BLaER1 treated with 17β-estradiol and CSF1 and Interleukin-3, amounts not matched to agents 10 nM and 100 nM (cell line): ENCODE measurements around the gene MAGEA11.
"Not testable (repeated sequence)": the region's sequence is repeated elsewhere in the genome, so short reads cannot be mapped to it uniquely, and the experiment has no call there.

Source experiments
- H3K27ac ChIP-seq, 11 experiments: shearing (Covaris generic); formaldehyde crosslinking; 2 replicates each; pipeline ENCODE4 v1.8.1; 2022
- H3K27me3 ChIP-seq, 11 experiments: shearing (Covaris generic); formaldehyde crosslinking; 2 replicates each; pipeline ENCODE4 v1.8.1; 2022
- H3K36me3 ChIP-seq, 11 experiments: shearing (Covaris generic); formaldehyde crosslinking; 2 replicates each; pipeline ENCODE4 v1.8.1; 2022
- H3K4me1 ChIP-seq, 10 experiments: shearing (Covaris generic); formaldehyde crosslinking; 2 replicates each; pipeline ENCODE4 v1.8.1; 2022
- H3K4me2 ChIP-seq, 11 experiments: shearing (Covaris generic); formaldehyde crosslinking; 2 replicates each; pipeline ENCODE4 v1.8.1; 2022
- H3K4me3 ChIP-seq, 10 experiments: shearing (Covaris generic); formaldehyde crosslinking; 2 replicates each; pipeline ENCODE4 v1.8.1; 2022
- H3K9ac ChIP-seq, 11 experiments: shearing (Covaris generic); formaldehyde crosslinking; 2 replicates each; pipeline ENCODE4 v1.8.1; 2022
- H3K9me3 ChIP-seq, 11 experiments: shearing (Covaris generic); formaldehyde crosslinking; replicated peaks in 1 of 11; 2 replicates each; pipeline ENCODE4 v1.8.1; 2022
- H4K20me1 ChIP-seq, 11 experiments: shearing (Covaris generic); formaldehyde crosslinking; 2 replicates each; pipeline ENCODE4 v1.8.1; 2022
- Cebpa-rat ChIP-seq, 11 experiments: shearing (Covaris generic); IDR thresholded peaks; 2 replicates each; pipeline ENCODE4 v1.8.1; 2022

The MAGEA11 gene

DNA sequence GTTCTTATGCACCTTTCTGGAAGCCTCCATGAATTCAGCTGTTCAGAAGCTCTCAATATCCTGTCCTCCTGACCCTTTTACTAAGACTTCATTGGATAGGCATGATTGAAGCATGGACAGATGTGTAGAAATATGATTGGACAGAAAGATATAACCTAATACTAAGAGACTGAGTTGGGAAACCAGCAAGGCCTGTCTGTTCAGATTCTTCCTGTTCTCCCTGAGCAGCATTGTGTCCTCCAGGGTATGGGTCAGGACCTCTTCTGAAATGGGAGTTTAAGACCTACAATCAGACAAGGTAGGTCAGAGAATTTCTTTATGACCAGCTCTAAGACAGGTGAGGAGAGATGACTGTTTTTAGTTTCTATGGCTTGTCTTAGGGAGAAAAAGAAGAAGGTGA is 23.9 kb upstream of the MAGEA11 start:
- Histone ChIP-seq H3K9ac (no peak overlapping the region), H3K4me1 (no peaks in the 10 kb centered on the region), H3K27ac (no peak overlapping the region), H3K36me3 (0 out of 22 replicates have a peak, but pooled peaks cover 0 to 4% (median 0%) of the 10 kb centered on the region in 11 experiments), H4K20me1 (no peaks in the 10 kb centered on the region), H3K27me3 (no peaks in the 10 kb centered on the region), H3K9me3 (peaks cover 12 to 21% (median 15%) of the 10 kb centered on the region in 11 experiments), H3K4me2 (no peak overlapping the region), H3K4me3 (no peak overlapping the region)
- TF ChIP-seq Cebpa-rat (IDR thresholded peaks at IDR 0.05), result no peak

- Histone ChIP-seq H3K9me3 (peaks cover 15 to 27% (median 21%) of the 10 kb centered on the region in 11 experiments), H4K20me1 (no peaks in the 10 kb centered on the region), H3K36me3 (0 out of 22 replicates have a peak, but pooled peaks cover 0 to 4% (median 0%) of the 10 kb centered on the region in 11 experiments), H3K27ac (no peak overlapping the region), H3K4me3 (no peak overlapping the region), H3K4me2 (no peak overlapping the region), H3K9ac (no peak overlapping the region), H3K4me1 (no peaks in the 10 kb centered on the region), H3K27me3 (no peaks in the 10 kb centered on the region)
- no peak for TF ChIP-seq Cebpa-rat (IDR thresholded peaks at IDR 0.05)
Measured at GRCh38 chrX:149688552-149688951, 23.3 kb upstream of the MAGEA11 start.

DNA sequence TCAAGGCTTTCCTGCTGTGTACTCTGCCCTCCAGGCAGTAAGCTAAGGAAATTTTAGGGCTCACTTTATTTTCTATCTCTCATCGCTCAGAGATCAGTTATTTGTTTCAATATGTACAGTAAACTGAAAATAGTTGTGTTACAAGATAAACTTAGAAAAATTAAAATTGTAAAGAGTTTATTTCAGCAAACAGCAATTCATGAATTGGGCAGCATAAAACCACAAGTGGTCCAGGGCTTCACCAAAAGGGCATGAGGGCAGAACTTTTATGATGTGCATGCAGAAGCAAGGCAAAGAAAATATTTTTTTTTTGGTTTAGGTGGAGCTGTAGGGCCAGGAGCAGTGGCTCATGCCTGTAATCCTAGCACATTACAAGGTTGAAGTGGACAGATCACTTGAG is 20.1 kb upstream of the MAGEA11 start:
- Histone ChIP-seq H4K20me1 (no peaks in the 10 kb centered on the region), H3K27ac (no peak overlapping the region), H3K36me3 (0 out of 22 replicates have a peak, but pooled peaks cover 0 to 4% (median 0%) of the 10 kb centered on the region in 11 experiments), H3K9me3 (peaks cover 15 to 24% (median 21%) of the 10 kb centered on the region in 11 experiments), H3K4me1 (no peaks in the 10 kb centered on the region), H3K4me3 (no peak overlapping the region), H3K4me2 (no peak overlapping the region), H3K9ac (no peak overlapping the region), H3K27me3 (no peaks in the 10 kb centered on the region)
- no peak for TF ChIP-seq Cebpa-rat (IDR thresholded peaks at IDR 0.05)

GRCh38 chrX:149692686-149693272 is 19.1 kb upstream of the MAGEA11 start:
- H3K27ac ChIP-seq, H4K20me1 ChIP-seq, H3K36me3 ChIP-seq, H3K4me1 ChIP-seq, H3K27me3 ChIP-seq, H3K9ac ChIP-seq, H3K4me3 ChIP-seq, H3K4me2 ChIP-seq: not testable (repeated sequence)
- peaks cover 15 to 28% (median 21%) of the 10 kb centered on the region in 11 experiments for H3K9me3 ChIP-seq

DNA sequence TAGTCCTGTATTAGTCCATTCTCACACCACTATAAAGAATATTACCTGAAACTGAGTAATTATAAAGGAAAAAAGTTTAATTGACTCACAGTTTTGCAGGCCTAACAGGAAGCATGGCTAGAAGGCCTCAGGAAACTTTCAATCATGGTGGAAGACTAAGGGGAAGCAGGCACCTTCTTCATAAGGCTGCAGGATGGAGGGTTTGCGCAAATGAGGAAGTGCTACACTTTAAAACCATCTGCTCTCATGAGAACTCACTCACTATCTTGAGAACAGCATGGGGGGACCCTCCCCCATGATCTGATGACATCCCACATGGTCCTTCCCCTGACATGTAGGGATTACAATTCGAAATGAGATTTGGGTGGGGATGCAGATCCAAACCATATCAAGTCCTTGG is 12.1 kb upstream of the MAGEA11 start:
- no peak overlapping the region for H3K4me3 ChIP-seq
- no peaks in the 10 kb centered on the region for H3K36me3 ChIP-seq
- no peak overlapping the region for H3K4me2 ChIP-seq
- H4K20me1 ChIP-seq, result no peaks in the 10 kb centered on the region
- no peaks in the 10 kb centered on the region for H3K4me1 ChIP-seq
- H3K27ac ChIP-seq, result no peak overlapping the region
- no peak overlapping the region for H3K9ac ChIP-seq
- H3K9me3 ChIP-seq, result peaks cover 0 to 11% (median 4%) of the 10 kb centered on the region in 11 experiments; a peak in 12 of 22 replicates
- no peaks in the 10 kb centered on the region for H3K27me3 ChIP-seq
- no peak for TF ChIP-seq Cebpa-rat (IDR thresholded peaks at IDR 0.05)

DNA sequence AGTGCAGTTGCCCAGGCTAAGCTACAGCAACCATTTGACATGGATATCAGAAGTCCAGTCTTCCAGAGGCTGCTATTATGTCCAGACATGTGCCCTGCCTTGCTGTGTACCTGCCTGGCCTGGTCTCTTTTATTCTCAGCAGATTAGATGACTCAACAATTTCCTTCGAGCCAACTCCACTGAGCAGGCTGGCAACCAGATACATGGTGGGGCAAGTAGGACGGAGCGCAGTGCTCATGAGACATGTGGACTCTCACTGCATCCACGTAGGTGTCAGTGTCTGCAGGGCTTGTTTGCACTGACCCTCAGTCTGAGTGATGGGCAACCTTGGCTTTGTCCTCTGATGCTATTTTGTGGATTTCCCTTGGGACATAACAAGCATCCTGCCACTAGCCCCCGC is 7.2 kb upstream of the MAGEA11 start:
- H3K9me3 ChIP-seq, result peaks cover 0 to 7% (median 4%) of the 10 kb centered on the region in 11 experiments; a peak in 12 of 22 replicates
- no peak overlapping the region for H3K4me3 ChIP-seq
- H3K27ac ChIP-seq, result no peak overlapping the region
- no peaks in the 10 kb centered on the region for H3K36me3 ChIP-seq
- H4K20me1 ChIP-seq, result no peaks in the 10 kb centered on the region
- H3K9ac ChIP-seq, result no peak overlapping the region
- no peak overlapping the region for H3K4me2 ChIP-seq
- no peaks in the 10 kb centered on the region for H3K4me1 ChIP-seq
- no peaks in the 10 kb centered on the region; a peak in 1 of 22 replicates for H3K27me3 ChIP-seq
- TF ChIP-seq Cebpa-rat (IDR thresholded peaks at IDR 0.05), result no peak

DNA sequence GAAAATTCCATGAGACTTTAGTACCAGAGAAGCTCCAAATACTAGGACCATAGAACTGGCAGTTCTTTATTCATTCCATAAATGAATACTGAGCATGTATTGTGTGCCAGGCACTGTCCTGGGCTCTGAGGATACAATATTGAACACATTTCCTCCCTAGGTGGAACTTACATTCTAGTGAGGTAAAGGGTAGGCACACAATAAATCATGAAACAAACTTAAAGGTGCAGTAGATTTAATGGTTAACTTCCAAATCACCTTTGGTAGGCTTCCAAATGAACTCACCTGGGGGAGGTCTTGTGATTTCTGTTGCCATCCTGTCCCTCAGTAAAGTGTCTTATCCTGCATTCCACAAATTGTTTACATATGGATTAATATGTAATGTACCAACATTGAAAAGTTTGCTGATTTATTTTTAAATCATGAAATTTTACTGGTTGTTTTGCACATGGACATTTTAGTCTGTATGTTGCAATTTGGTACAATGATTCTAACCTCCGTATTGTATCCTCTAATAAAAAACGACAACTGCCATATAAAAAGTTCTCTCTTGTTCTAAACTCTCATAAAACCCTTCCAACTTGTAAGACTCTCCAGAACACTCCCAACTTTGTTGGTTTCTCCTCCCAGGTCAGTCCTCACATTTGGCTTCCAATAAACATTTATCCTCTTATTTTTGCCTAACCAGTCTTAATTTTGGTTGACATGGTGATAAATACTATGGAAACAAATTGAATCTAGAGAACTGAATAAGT is 4.5 kb upstream of the MAGEA11 start:
- no peak overlapping the region for H3K9ac ChIP-seq
- H3K27me3 ChIP-seq, result no peaks in the 10 kb centered on the region; a peak in 1 of 22 replicates
- H3K4me3 ChIP-seq, result no peak overlapping the region
- no peaks in the 10 kb centered on the region for H3K36me3 ChIP-seq
- TF ChIP-seq Cebpa-rat (IDR thresholded peaks at IDR 0.05), result no peak
- no peak overlapping the region for H3K27ac ChIP-seq
- H3K4me1 ChIP-seq, result no peaks in the 10 kb centered on the region
- H3K9me3 ChIP-seq, result 0 out of 22 replicates have a peak, but pooled peaks cover 0 to under 1% (median 0%) of the 10 kb centered on the region in 11 experiments
- no peaks in the 10 kb centered on the region for H4K20me1 ChIP-seq
- no peak overlapping the region for H3K4me2 ChIP-seq

DNA sequence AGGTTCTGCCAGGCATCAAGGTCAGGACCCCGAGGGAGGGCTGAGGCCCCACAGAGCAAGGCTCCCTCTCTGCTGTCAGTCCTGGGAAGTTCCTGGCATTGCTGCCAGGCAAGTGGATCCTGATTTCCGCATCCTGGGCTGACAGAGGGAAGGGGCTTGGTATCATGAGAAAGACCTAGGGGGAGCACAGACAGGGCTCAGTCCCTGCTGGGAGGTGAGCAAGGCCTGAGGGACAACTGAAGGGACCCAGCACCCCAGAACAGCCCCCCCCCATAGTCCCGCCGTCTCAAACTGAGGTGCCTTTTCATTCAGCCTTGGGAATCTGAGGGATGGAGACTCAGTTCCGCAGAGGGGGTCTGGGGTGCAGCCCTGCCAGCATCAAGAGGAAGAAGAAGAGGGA is 971 bp downstream of the MAGEA11 start:
- TF ChIP-seq Cebpa-rat (IDR thresholded peaks at IDR 0.05), result no peak
- H4K20me1 ChIP-seq, result no peaks in the 10 kb centered on the region
- no peak overlapping the region for H3K9ac ChIP-seq
- no peaks in the 10 kb centered on the region for H3K9me3 ChIP-seq
- no peaks in the 10 kb centered on the region for H3K36me3 ChIP-seq
- no peak overlapping the region for H3K4me3 ChIP-seq
- H3K27me3 ChIP-seq, result no peaks in the 10 kb centered on the region
- no peak overlapping the region for H3K4me2 ChIP-seq
- no peak overlapping the region for H3K27ac ChIP-seq
- no peaks in the 10 kb centered on the region for H3K4me1 ChIP-seq

DNA sequence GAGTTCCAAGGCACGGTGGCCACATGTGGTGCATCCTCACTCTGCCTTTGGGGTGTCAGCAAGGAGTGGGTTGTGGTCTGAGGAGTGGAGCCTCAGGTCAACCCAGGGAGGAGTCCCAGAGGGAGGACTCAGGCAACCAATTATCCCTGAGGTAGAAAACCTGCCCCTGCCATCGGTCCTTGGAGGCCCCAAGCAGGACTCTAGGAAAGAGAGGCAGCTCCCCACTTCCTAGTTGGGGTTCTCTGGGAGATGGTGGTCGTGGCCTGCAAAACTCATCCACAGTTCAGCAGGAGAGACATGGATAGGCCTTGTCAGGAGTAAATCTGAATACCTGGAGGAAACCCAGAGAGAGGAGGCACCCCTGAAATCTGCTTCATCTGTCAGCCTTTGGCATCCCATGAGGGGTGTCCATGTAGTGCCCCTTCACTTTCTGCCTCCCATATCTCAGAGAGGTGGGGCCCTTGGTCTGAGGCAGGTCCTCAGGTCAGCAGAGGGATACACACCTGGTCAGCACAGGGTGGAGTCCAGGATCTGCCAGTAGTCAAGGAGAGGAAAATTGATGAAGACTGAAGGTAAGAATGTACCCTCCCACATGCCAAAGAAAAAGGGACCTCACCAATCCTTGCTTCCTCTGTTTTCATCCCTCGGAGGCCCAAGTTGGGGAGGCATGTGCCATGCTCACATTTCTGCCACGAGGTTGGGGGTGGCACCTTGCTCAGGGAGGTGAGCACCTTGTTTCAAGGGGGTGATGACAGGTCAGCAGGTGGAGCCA is 1.6 kb downstream of the MAGEA11 start:
- no peaks in the 10 kb centered on the region for H3K4me1 ChIP-seq
- H3K27ac ChIP-seq, result no peak overlapping the region
- H3K4me2 ChIP-seq, result no peak overlapping the region
- no peak overlapping the region for H3K4me3 ChIP-seq
- H4K20me1 ChIP-seq, result no peaks in the 10 kb centered on the region
- no peak for TF ChIP-seq Cebpa-rat (IDR thresholded peaks at IDR 0.05)
- H3K9ac ChIP-seq, result no peak overlapping the region
- no peaks in the 10 kb centered on the region for H3K36me3 ChIP-seq
- H3K27me3 ChIP-seq, result no peaks in the 10 kb centered on the region
- H3K9me3 ChIP-seq, result no peaks in the 10 kb centered on the region
